Neutrophil (primary cell): ENCODE measurements around the gene LTBP4.

Experiments used
- H3K27ac ChIP-seq: fragments of 200-600 bp; sonication (generic); 2 replicates; pipeline ENCODE4 v1.5.1; 2016; ENCODE audit warnings: mild to moderate bottlenecking, moderate library complexity
- H3K27me3 ChIP-seq: fragments of 200-600 bp; sonication (generic); 2 replicates; pipeline ENCODE4 v1.6.0; 2016; ENCODE audit warnings: mild to moderate bottlenecking
- H3K36me3 ChIP-seq: fragments of 200-600 bp; sonication (generic); 2 replicates; pipeline ENCODE4 v1.5.1; 2017
- H3K4me1 ChIP-seq, 2 experiments: fragments of 200-600 bp in 1 of 2; sonication (generic) in 1 of 2; 1 replicate in 1 of 2; 2 replicates in 1 of 2; pipeline versions ENCODE4 v1.5.1 to v1.6.1; 2013 to 2016; ENCODE audit warnings: low read depth in 1 of 2, low read length in 1 of 2, mild to moderate bottlenecking in 1 of 2, moderate library complexity in 1 of 2; ENCODE audit not compliant: control insufficient read depth in 1 of 2, insufficient read depth in 1 of 2
- H3K4me3 ChIP-seq, 2 experiments: fragments of 200-600 bp in 1 of 2; sonication (generic) in 1 of 2; 1 replicate in 1 of 2; 2 replicates in 1 of 2; pipeline ENCODE4 v1.5.1; 2013 to 2016; ENCODE audit warnings: low read depth in 1 of 2, low read length in 1 of 2, mild to moderate bottlenecking in 1 of 2, moderate library complexity in 1 of 2
- H3K9me3 ChIP-seq: fragments of 200-600 bp; sonication (generic); 2 replicates; pipeline ENCODE4 v1.5.1; 2016
- CTCF ChIP-seq: fragments of 200-600 bp; sonication (generic); IDR thresholded peaks from 2 replicates; pipeline ENCODE4 v1.5.1; 2016; ENCODE audit warnings: antibody characterized with exemption

The LTBP4 gene

GRCh38 chr19:40585982-40586422 lies 15.2 kb upstream of the LTBP4 start:
- no peaks in the 10 kb centered on the region for H3K27me3 ChIP-seq
- no peak for TF ChIP-seq CTCF
- peak overlapping the region; percentile 6 to 18 for H3K4me3 ChIP-seq
- peaks cover 20 to 34% of the 10 kb centered on the region in 2 experiments for H3K4me1 ChIP-seq
- H3K36me3 ChIP-seq = peaks cover 96% of the 10 kb centered on the region
- H3K27ac ChIP-seq = peak overlapping the region; percentile 90
- H3K9me3 ChIP-seq = no peaks in the 10 kb centered on the region

GRCh38 chr19:40586611-40587010 lies 14.6 kb upstream of the LTBP4 start:
- Histone ChIP-seq H3K36me3 (peaks cover 96% of the 10 kb centered on the region), H3K27me3 (no peaks in the 10 kb centered on the region), H3K4me1 (peaks cover 18 to 32% of the 10 kb centered on the region in 2 experiments), H3K9me3 (no peaks in the 10 kb centered on the region), H3K4me3 (no peak overlapping the region), H3K27ac (peak overlapping the region; percentile 90)
- no peak for TF ChIP-seq CTCF

- Histone ChIP-seq H3K4me3 (no peak overlapping the region), H3K27ac (no peak overlapping the region)
- no peak for TF ChIP-seq CTCF
Measured at GRCh38 chr19:40588110-40588854, 12.9 kb upstream of the LTBP4 start.

GRCh38 chr19:40588926-40589569 lies 12.1 kb upstream of the LTBP4 start:
- no peak for TF ChIP-seq CTCF
- peaks cover 18 to 31% of the 10 kb centered on the region in 2 experiments for H3K4me1 ChIP-seq
- no peaks in the 10 kb centered on the region for H3K9me3 ChIP-seq
- H3K27ac ChIP-seq = no peak overlapping the region
- peaks cover 80% of the 10 kb centered on the region for H3K36me3 ChIP-seq
- H3K27me3 ChIP-seq = peaks cover 4% of the 10 kb centered on the region
- H3K4me3 ChIP-seq = no peak overlapping the region

More at GRCh38 chr19:40588110-40588854, 12.9 kb upstream of the LTBP4 start:
- Histone ChIP-seq H3K9me3 (no peaks in the 10 kb centered on the region), H3K4me1 (peaks cover 18 to 32% of the 10 kb centered on the region in 2 experiments), H3K36me3 (peaks cover 88% of the 10 kb centered on the region), H3K27me3 (no peaks in the 10 kb centered on the region)

GRCh38 chr19:40589591-40590429 lies 11.4 kb upstream of the LTBP4 start:
- Histone ChIP-seq H3K27ac (peak overlapping the region; percentile 8), H3K4me3 (no peak overlapping the region), H3K4me1 (peaks cover 18 to 23% of the 10 kb centered on the region in 2 experiments)

More at GRCh38 chr19:40589591-40590429, 11.4 kb upstream of the LTBP4 start:
- no peaks in the 10 kb centered on the region for H3K9me3 ChIP-seq
- peaks cover 12% of the 10 kb centered on the region for H3K27me3 ChIP-seq
- H3K36me3 ChIP-seq = peaks cover 73% of the 10 kb centered on the region
- no peak for TF ChIP-seq CTCF
